Kidney (tissue), 2 donors: Measurements from ENCODE around the gene CCDC201. TPM values are rescaled to one million over a fixed set of nuclear protein-coding genes. Genes with fewer than 3 reads are reported as not detected.

Source experiments
- polyA plus RNA-seq: library from polyadenylated mRNA; stranded (reverse); fragments of 350-450 nt; fragmentation: Illumina TruSeq; extraction: RNeasy Lipid Tissue Mini Kit (QIAGEN cat#74804); gene quantifications from one replicate; pipeline ENCODE4 v1.2.3, GENCODE V29; 2014; ENCODE audit warnings: low read depth, low replicate concordance; ENCODE audit not compliant: insufficient read depth
- total RNA-seq: library from RNA; stranded (reverse); fragmentation: NEBNext Ultra II Directional; extraction: Animal tissue kit (Norgen Biotek cat#: 25700); gene quantifications from one replicate; pipeline ENCODE4 v1.2.1, GENCODE V29; 2021
- donor health status: DM: yes; HTN: yes; CAD: no.

The CCDC201 gene
- total and polyA plus RNA-seq, 2 donors from 2014 or later: not detected

Other genes with a start within 250 kb of the CCDC201 start
- gene IGFBP1, start 15.4 kb upstream of the CCDC201 start, total RNA-seq: not detected
- 0.65 TPM for gene IGFBP1, start 15.4 kb upstream of the CCDC201 start, polyA plus RNA-seq
- gene IGFBP3, start 48.2 kb upstream of the CCDC201 start, total RNA-seq: 193 TPM
- gene IGFBP3, start 48.2 kb upstream of the CCDC201 start, polyA plus RNA-seq: 50.5 TPM